Measurements from ENCODE around the gene SLC25A25.

The SLC25A25 gene

GRCh38 chr9:128145951-128146351 is 77.9 kb downstream of the SLC25A25 start:
- Histone ChIP-seq H3K4ac (ENCODE audit: low read depth, low read length) (no peak overlapping the region), H2BK5ac (ENCODE audit: low read length) (no peak overlapping the region), H3K36me3 (ENCODE audit: control insufficient read depth, insufficient read depth, low read length) (no peaks in the 10 kb centered on the region), H4K5ac (ENCODE audit: low read length) (no peak overlapping the region), H3K4me1 (ENCODE audit: control insufficient read depth, low read depth, low read length) (no peaks in the 10 kb centered on the region), H3K9ac (ENCODE audit: low read length) (no peak overlapping the region), H3K79me2 (ENCODE audit: control insufficient read depth, insufficient read depth, low read length) (no peaks in the 10 kb centered on the region), H2BK120ac (ENCODE audit: low read depth, low read length) (no peak overlapping the region), H3K23ac (ENCODE audit: low read length) (no peak overlapping the region), H2AK5ac (ENCODE audit: low read length) (no peak overlapping the region), H2BK15ac (replicated peaks; ENCODE audit: low read depth) (no peak overlapping the region), H3K18ac (ENCODE audit: low read length) (no peak overlapping the region), H3K27ac (ENCODE audit: low read depth, low read length) (no peak overlapping the region), H4K8ac (ENCODE audit: low read depth, low read length) (no peak overlapping the region), H3K56ac (ENCODE audit: low read length) (no peak overlapping the region), H3K79me1 (ENCODE audit: low read length) (no peaks in the 10 kb centered on the region), H3K27me3 (ENCODE audit: insufficient read depth, low read length, poor library complexity) (no peaks in the 10 kb centered on the region), H3K4me2 (ENCODE audit: low read length) (no peak overlapping the region), H3K4me3 (ENCODE audit: low read length) (no peak overlapping the region)
- no peak for DNase-seq
- WGBS (ENCODE audit: extremely low coverage, insufficient coverage, low lambda C conversion rate) = no CpG with 5 or more reads among the region's 13 CpGs

- no CpG with 5 or more reads among the region's 8 CpGs for WGBS (ENCODE audit: extremely low coverage, insufficient coverage, low lambda C conversion rate)
- no peak overlapping the region for H2BK5ac ChIP-seq (ENCODE audit: low read length)
- no peak overlapping the region for H3K18ac ChIP-seq (ENCODE audit: low read length)
- no peak overlapping the region for H3K4me2 ChIP-seq (ENCODE audit: low read length)
- no peaks in the 10 kb centered on the region for H3K27me3 ChIP-seq (ENCODE audit: insufficient read depth, low read length, poor library complexity)
- H3K36me3 ChIP-seq (ENCODE audit: control insufficient read depth, insufficient read depth, low read length) = no peaks in the 10 kb centered on the region
- no peak overlapping the region for H3K4me3 ChIP-seq (ENCODE audit: low read length)
- H3K4ac ChIP-seq (ENCODE audit: low read depth, low read length) = no peak overlapping the region
- no peak overlapping the region for H2BK120ac ChIP-seq (ENCODE audit: low read depth, low read length)
- H2BK15ac ChIP-seq (replicated peaks; ENCODE audit: low read depth) = no peak overlapping the region
- no peak overlapping the region for H3K9ac ChIP-seq (ENCODE audit: low read length)
- H3K79me1 ChIP-seq (ENCODE audit: low read length) = no peaks in the 10 kb centered on the region
- no peaks in the 10 kb centered on the region for H3K79me2 ChIP-seq (ENCODE audit: control insufficient read depth, insufficient read depth, low read length)
- no peak overlapping the region for H3K56ac ChIP-seq (ENCODE audit: low read length)
- H3K4me1 ChIP-seq (ENCODE audit: control insufficient read depth, low read depth, low read length) = no peaks in the 10 kb centered on the region
- H3K23ac ChIP-seq (ENCODE audit: low read length) = no peak overlapping the region
- H2AK5ac ChIP-seq (ENCODE audit: low read length) = no peak overlapping the region
- no peak overlapping the region for H4K8ac ChIP-seq (ENCODE audit: low read depth, low read length)
- H3K27ac ChIP-seq (ENCODE audit: low read depth, low read length) = no peak overlapping the region
- H4K5ac ChIP-seq (ENCODE audit: low read length) = no peak overlapping the region
- DNase-seq = no peak
These were observed 78.6 kb downstream of the SLC25A25 start for GRCh38 chr9:128146591-128147120.

- Histone ChIP-seq H3K27ac (ENCODE audit: low read depth, low read length) (no peak overlapping the region), H3K79me1 (ENCODE audit: low read length) (no peaks in the 10 kb centered on the region), H2BK120ac (ENCODE audit: low read depth, low read length) (no peak overlapping the region), H3K23ac (ENCODE audit: low read length) (no peak overlapping the region), H3K4me2 (ENCODE audit: low read length) (no peak overlapping the region), H3K18ac (ENCODE audit: low read length) (no peak overlapping the region), H3K27me3 (ENCODE audit: insufficient read depth, low read length, poor library complexity) (no peaks in the 10 kb centered on the region), H2BK15ac (replicated peaks; ENCODE audit: low read depth) (no peak overlapping the region), H3K36me3 (ENCODE audit: control insufficient read depth, insufficient read depth, low read length) (no peaks in the 10 kb centered on the region), H4K5ac (ENCODE audit: low read length) (no peak overlapping the region), H4K8ac (ENCODE audit: low read depth, low read length) (no peak overlapping the region), H2BK5ac (ENCODE audit: low read length) (no peak overlapping the region), H3K4me3 (ENCODE audit: low read length) (no peak overlapping the region), H3K9ac (ENCODE audit: low read length) (no peak overlapping the region), H2AK5ac (ENCODE audit: low read length) (no peak overlapping the region), H3K79me2 (ENCODE audit: control insufficient read depth, insufficient read depth, low read length) (no peaks in the 10 kb centered on the region), H3K56ac (ENCODE audit: low read length) (no peak overlapping the region), H3K4me1 (ENCODE audit: control insufficient read depth, low read depth, low read length) (no peaks in the 10 kb centered on the region), H3K4ac (ENCODE audit: low read depth, low read length) (no peak overlapping the region)
- no peak for DNase-seq
- WGBS (ENCODE audit: extremely low coverage, insufficient coverage, low lambda C conversion rate) = no CpG with 5 or more reads among the region's 5 CpGs
These were observed 80.5 kb downstream of the SLC25A25 start for GRCh38 chr9:128148509-128149000.

DNA sequence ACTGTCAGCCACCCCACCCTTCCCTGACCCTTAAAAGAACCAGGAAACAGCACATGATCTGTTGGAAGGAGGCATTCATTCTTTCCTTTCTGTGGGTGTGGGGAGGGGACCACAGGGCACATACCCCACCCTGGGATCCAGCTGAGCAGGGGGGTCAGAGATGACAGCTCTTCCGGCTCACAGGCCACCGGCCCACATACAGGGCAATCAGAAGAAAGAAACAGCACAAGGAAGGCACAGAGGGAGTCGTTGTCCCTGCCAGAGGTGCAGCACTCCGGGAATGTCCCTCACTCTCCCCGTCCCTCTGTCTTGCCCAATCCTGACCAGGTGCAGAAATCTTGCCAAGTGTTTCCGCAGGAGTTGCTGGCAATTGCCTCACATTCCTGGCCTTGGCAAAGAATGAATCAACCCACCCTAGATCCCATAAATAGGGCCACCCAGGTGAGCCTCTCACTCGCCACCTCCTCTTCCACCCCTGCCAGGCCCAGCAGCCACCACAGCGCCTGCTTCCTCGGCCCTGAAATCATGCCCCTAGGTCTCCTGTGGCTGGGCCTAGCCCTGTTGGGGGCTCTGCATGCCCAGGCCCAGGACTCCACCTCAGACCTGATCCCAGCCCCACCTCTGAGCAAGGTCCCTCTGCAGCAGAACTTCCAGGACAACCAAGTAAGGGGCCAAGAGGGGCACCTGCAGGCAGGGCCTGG is 81.1 kb downstream of the SLC25A25 start, which contains the start of gene LCN2:
Gene LCN2 (plus strand): TSS at position 453 of the 701 bp plus-strand sequence. CDS start 73 bp downstream, at position 526.
- no peak within 1 kb of the TSS for H3K56ac ChIP-seq (ENCODE audit: low read length)
- no peak within 1 kb of the TSS for H3K9ac ChIP-seq (ENCODE audit: low read length)
- H3K23ac ChIP-seq (ENCODE audit: low read length) = no peak within 1 kb of the TSS
- H3K4ac ChIP-seq (ENCODE audit: low read depth, low read length) = no peak within 1 kb of the TSS
- H3K36me3 ChIP-seq (ENCODE audit: control insufficient read depth, insufficient read depth, low read length) = no peaks in the 10 kb centered on the region
- H3K79me1 ChIP-seq (ENCODE audit: low read length) = no peaks in the 10 kb centered on the region
- no peak within 1 kb of the TSS for H3K27ac ChIP-seq (ENCODE audit: low read depth, low read length)
- no CpG with 5 or more reads among the region's 9 CpGs for WGBS (ENCODE audit: extremely low coverage, insufficient coverage, low lambda C conversion rate)
- H3K18ac ChIP-seq (ENCODE audit: low read length) = no peak within 1 kb of the TSS
- H2BK15ac ChIP-seq (replicated peaks; ENCODE audit: low read depth) = no peak within 1 kb of the TSS
- no peak within 1 kb of the TSS for H2AK5ac ChIP-seq (ENCODE audit: low read length)
- no peaks in the 10 kb centered on the region for H3K27me3 ChIP-seq (ENCODE audit: insufficient read depth, low read length, poor library complexity)
- no peaks in the 10 kb centered on the region for H3K79me2 ChIP-seq (ENCODE audit: control insufficient read depth, insufficient read depth, low read length)
- no peaks in the 10 kb centered on the region for H3K4me1 ChIP-seq (ENCODE audit: control insufficient read depth, low read depth, low read length)
- no peak within 1 kb of the TSS for H3K4me3 ChIP-seq (ENCODE audit: low read length)
- no peak within 1 kb of the TSS for H3K4me2 ChIP-seq (ENCODE audit: low read length)
- no peak within 1 kb of the TSS for H4K8ac ChIP-seq (ENCODE audit: low read depth, low read length)
- no peak within 1 kb of the TSS for H2BK120ac ChIP-seq (ENCODE audit: low read depth, low read length)
- H4K5ac ChIP-seq (ENCODE audit: low read length) = no peak within 1 kb of the TSS
- no peak within 1 kb of the TSS for H2BK5ac ChIP-seq (ENCODE audit: low read length)
- DNase-seq = no peak

DNA sequence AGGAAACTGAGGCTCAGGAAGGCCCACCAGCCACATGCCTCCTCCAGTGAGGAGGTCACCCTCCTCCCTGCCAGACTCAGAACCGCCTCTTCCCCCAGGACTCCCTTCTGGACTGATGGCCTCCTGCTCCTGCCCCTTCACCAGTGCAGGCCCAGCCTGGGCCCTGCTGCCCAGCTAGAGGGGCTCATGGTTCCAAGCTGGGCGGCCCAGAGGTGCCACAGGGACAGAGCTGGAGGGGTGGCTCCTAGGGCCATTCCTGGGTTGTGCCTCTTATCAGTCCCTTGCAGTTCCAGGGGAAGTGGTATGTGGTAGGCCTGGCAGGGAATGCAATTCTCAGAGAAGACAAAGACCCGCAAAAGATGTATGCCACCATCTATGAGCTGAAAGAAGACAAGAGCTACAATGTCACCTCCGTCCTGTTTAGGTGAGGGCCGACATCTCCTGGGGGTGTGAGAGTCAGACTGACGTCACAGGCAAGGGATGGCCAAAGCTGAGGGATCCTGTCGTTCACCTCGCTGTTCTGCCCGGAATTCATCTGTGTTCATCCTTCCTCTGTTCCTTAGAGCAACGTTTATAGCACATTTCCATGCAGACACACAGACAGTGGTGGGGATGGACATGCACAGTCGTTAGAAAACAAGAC is 82.0 kb downstream of the SLC25A25 start:
- H2BK15ac ChIP-seq (replicated peaks; ENCODE audit: low read depth) = no peak overlapping the region
- no peaks in the 10 kb centered on the region for H3K79me1 ChIP-seq (ENCODE audit: low read length)
- H3K23ac ChIP-seq (ENCODE audit: low read length) = no peak overlapping the region
- no peak overlapping the region for H3K18ac ChIP-seq (ENCODE audit: low read length)
- H3K4ac ChIP-seq (ENCODE audit: low read depth, low read length) = no peak overlapping the region
- H2BK120ac ChIP-seq (ENCODE audit: low read depth, low read length) = no peak overlapping the region
- H2BK5ac ChIP-seq (ENCODE audit: low read length) = no peak overlapping the region
- no peaks in the 10 kb centered on the region for H3K36me3 ChIP-seq (ENCODE audit: control insufficient read depth, insufficient read depth, low read length)
- no peaks in the 10 kb centered on the region for H3K27me3 ChIP-seq (ENCODE audit: insufficient read depth, low read length, poor library complexity)
- H3K4me3 ChIP-seq (ENCODE audit: low read length) = no peak overlapping the region
- H4K5ac ChIP-seq (ENCODE audit: low read length) = no peak overlapping the region
- no peak overlapping the region for H4K8ac ChIP-seq (ENCODE audit: low read depth, low read length)
- H3K79me2 ChIP-seq (ENCODE audit: control insufficient read depth, insufficient read depth, low read length) = no peaks in the 10 kb centered on the region
- WGBS (ENCODE audit: extremely low coverage, insufficient coverage, low lambda C conversion rate) = no CpG with 5 or more reads among the region's 11 CpGs
- no peak overlapping the region for H3K9ac ChIP-seq (ENCODE audit: low read length)
- no peak overlapping the region for H2AK5ac ChIP-seq (ENCODE audit: low read length)
- DNase-seq = no peak
- no peak overlapping the region for H3K27ac ChIP-seq (ENCODE audit: low read depth, low read length)
- H3K4me1 ChIP-seq (ENCODE audit: control insufficient read depth, low read depth, low read length) = no peaks in the 10 kb centered on the region
- no peak overlapping the region for H3K56ac ChIP-seq (ENCODE audit: low read length)
- no peak overlapping the region for H3K4me2 ChIP-seq (ENCODE audit: low read length)
